Cardiac septum (tissue), 1 donor: Measurements from ENCODE around the gene MARVELD1. TPM values are rescaled to one million over a fixed set of nuclear protein-coding genes. Genes with fewer than 3 reads are reported as not detected.
"Not testable (repeated sequence)": the region's sequence is repeated elsewhere in the genome, so short reads cannot be mapped to it uniquely, and the experiment has no call there.

ENCODE experiments used
- DNase-seq: peaks from one replicate; pipeline ENCODE4 v3.0.0-alpha.2; 2020; ENCODE audit warnings: low spot score
- intact Hi-C: fragments of 100-400 bp; cut with DNase I; formaldehyde crosslinking; loops from one replicate; pipeline ENCODE4 v1.14.0; 2022
- long read RNA-seq: library from polyadenylated mRNA; unstranded; transcript quantifications from one replicate; pipeline ENCODE4 v2.0.0, GENCODE V29; 2021
- total RNA-seq: library from RNA; stranded (reverse); fragmentation: NEBNext Ultra II Directional; extraction: Animal tissue kit (Norgen Biotek cat#: 25700); gene quantifications from one replicate; pipeline ENCODE4 v1.2.1, GENCODE V29; 2021
- donor health status: DM: no; HTN: no; CAD: no.

MARVELD1 gene
- total RNA-seq = 8.6 TPM
- long read RNA-seq, transcript MARVELD1-201 (2 exons, 3,221 nt) = major isoform, 12 of 13 reads
- long read RNA-seq, partial matches to known transcripts = 0 of 13 reads
- long read RNA-seq, other reads (novel, unspliced or antisense) = 1 of 13 reads

GRCh38 chr10:97713339-97713825 is at the start of gene MARVELD1:
TSS of gene MARVELD1 (plus strand) at chr10:97713730. CDS start at chr10:97713877, 147 bp downstream.
- intact Hi-C loops = no loop called here
- no peak for DNase-seq

- DNase-seq = no peak
- intact Hi-C loops = no loop called here
Observed at GRCh38 chr10:97664282-97664850, 49.2 kb upstream of the MARVELD1 start.

DNA sequence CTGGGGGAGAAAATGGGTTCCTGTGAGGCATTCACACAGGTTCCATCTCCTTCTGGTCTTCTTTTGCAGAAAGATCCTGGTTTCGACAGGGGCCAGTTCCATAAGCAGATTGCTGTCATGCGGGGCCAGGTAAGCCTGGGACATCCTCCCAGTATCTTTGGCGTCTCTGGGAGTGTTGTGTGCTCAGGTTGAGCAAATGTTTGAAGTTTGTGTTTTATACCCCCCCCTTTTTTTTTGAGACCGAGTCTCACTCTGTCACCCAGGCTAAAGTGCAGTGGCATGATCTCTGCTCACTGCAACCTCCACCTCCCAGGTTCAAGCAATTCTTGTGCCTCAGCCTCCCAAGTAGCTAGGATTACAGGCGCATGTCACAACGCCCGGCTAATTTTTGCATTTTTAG is 46.5 kb upstream of the MARVELD1 start:
- intact Hi-C loops = no loop called here
- no peak for DNase-seq

GRCh38 chr10:97667463-97667862 is 46.1 kb upstream of the MARVELD1 start:
- no peak for DNase-seq
- intact Hi-C loops = no loop called here

GRCh38 chr10:97669571-97669970 is 44.0 kb upstream of the MARVELD1 start:
- DNase-seq = no peak
- intact Hi-C loops = no loop called here

- DNase-seq = no peak
- intact Hi-C loops = no loop called here
Observed at GRCh38 chr10:97673736-97674525, 39.6 kb upstream of the MARVELD1 start.

- no peak for DNase-seq
- intact Hi-C loops = loop anchor here (5.0 kb wide), 1 partner anchor 57 kb away; no protein-coding TSS in a partner anchor
Observed at GRCh38 chr10:97675222-97675621, 38.3 kb upstream of the MARVELD1 start.

DNA sequence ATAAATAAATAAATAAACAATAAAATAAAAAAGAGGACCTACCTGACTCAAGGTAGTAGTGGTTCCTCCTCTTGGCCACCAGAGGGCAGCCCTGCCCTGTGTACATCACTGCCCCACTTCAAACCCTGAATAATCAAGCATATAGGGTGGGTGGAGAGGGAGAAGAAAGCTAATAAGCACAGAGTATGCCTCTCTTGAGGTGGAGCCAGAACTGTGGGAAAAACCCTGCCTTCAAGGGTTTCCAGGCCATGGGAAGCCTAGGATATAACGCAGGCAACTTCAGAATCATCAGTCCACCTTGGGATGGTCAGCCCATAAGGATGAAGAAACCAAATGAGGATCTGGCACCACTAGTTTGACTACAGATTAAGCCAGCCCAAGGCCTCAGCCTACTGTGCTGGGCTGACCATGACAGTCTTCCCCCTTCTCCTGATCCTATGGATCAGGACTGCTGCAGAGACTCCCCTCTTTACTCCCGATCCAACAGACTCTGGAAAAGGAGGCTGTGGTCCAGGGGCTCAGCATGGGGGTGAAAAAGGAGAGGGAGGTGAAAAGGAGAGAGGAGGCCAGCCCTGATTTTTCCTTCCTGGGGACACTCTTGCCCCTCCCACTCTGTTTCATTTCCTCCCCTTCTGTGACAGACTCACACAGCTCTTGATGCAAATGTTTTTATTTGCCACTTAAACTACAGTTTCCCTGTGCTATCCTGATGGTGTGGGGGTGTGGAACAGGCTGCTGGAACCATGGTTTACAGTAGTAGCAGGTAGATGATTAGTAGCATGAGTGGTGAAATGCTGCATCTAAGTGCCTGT is 36.6 kb upstream of the MARVELD1 start:
- DNase-seq = no peak
- intact Hi-C loops = loop anchor here (5.0 kb wide), 1 partner anchor 55 kb away; no protein-coding TSS in a partner anchor

GRCh38 chr10:97679594-97679993 is 33.9 kb upstream of the MARVELD1 start:
- DNase-seq = no peak
- intact Hi-C loops = loop anchor here (5.0 kb wide), 1 partner anchor 53 kb away; no protein-coding TSS in a partner anchor

- DNase-seq = no peak
- intact Hi-C loops = loop anchor here (10.0 kb wide), 1 partner anchor 47 kb away; the partner anchor contains the start of gene MORN4
Observed at GRCh38 chr10:97682042-97682441, 31.5 kb upstream of the MARVELD1 start.

DNA sequence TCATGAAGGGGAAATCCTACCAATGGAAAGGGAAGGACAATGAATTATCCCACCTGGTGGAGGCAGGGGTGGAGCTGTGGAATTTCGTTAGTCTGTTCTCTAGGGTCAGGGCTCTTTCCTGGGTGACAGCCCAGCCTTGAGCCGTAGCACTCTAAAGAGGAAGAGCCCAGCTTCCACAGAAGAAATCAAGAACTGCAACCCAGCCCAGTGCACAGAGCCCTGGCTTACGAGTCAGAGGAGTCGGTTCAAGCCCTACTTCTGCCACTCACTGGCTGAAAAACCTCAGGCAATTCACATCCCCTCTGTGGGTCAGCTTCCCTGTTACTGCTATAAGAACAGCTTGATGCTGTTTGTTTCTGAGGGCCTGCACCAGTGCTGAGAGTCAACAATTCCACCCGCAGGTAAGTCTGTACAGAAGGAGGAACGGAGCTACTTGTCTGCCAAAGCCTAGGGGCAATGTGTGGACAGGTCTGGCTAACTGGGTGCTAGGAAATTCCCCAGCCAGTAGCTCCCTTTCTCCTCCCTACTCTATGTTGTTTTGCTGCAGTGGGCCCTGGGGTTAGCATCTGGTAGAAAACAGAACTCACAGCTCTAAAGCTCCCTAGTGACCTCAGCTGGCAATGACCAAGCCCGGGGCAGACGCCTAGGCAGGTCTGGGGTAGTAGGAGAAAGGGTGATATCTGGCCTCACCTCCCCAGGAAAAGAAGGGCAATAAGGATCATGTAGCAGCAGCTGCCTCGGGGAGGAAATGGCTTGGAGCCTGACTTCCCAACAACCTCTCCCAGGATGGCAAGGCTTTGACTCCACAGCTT is 29.8 kb upstream of the MARVELD1 start:
- intact Hi-C loops = loop anchor here (10.0 kb wide), 1 partner anchor 49 kb away; the partner anchor contains the start of gene MORN4
- DNase-seq = no peak

DNA sequence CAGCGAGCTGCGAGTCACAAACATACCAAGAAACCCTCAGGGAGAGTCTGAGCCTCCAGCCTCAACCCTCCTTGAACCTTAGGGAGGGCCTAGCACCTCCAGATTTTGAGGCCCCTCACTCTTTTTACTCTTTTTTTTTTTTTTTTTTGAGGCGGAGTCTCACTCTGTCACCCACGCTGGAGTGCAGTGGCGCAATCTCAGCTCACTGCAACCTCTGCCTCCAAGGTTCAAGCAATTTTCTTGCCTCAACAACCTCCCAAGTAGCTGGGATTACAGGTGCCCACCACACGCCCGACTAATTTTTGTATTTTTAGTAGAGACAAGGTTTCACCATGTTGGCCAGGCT is 29.2 kb upstream of the MARVELD1 start:
- not testable (repeated sequence) for DNase-seq
- intact Hi-C loops = loop anchor here (10.0 kb wide), 1 partner anchor 50 kb away; the partner anchor contains the start of gene MORN4

GRCh38 chr10:97684866-97685394 is 28.6 kb upstream of the MARVELD1 start:
- no peak for DNase-seq
- intact Hi-C loops = loop anchor here (10.0 kb wide), 1 partner anchor 50 kb away; the partner anchor contains the start of gene MORN4

DNA sequence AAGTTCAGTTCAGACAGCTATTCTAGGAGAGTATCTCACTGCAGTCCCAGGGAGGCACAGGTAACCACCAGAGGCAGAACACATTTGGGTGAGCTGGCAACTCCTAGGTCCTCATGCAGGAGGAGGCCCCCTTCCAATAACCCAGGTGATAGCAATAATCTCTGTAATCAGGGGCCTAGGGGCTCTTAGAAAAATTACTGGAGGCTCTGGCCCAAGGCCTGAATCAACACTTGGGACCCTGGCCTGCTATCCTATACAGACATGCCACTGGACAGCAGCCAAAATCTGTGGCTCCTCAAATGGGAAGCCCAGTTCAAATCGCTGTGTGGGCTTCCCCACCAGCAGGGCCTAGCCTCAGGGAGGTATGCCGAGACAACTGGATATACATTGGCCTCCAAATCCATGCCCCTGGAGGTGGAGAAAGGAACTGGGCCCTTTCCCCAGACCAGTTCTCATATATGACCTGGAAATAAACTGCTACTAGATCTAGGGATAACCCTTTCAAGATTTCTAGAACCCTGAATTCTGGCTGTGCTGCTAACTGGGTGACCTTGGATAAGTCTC is 28.1 kb upstream of the MARVELD1 start:
- intact Hi-C loops = loop anchor here (10.0 kb wide), 1 partner anchor 51 kb away; the partner anchor contains the start of gene MORN4
- peak; percentile 58 for DNase-seq

DNA sequence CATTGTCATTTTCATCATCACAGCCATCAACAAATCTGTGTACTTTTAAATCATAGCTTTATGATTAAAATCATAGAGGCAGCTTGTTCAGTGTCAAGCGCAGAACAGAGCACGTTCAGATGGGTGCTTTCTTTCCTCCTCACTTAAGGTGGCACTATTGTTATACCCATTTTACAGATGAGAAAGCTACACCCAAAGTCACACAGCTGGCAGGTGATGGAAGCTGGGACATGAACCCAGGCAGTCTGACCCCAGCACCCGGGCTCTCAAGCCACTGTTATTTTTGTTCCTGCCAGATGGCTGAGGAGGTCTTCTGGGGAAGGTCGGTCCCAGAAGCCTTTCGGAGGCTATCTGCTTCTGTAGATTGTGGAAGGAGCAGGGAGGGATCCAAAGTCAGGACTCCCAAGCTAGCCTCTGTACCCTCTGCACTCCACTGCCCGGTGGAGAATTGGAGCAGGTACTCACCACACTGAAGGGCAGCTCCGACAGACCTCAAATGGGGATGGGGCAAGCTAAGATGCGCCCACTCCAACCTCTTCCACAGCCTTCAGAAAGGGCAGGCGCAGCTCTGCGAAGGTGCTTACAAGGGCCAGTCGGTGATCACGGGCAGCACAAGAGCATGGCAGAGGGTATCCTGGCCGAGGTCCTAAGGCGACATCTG is 27.1 kb upstream of the MARVELD1 start:
- intact Hi-C loops = loop anchor here (2.0 to 10.0 kb wide), 2 partner anchors 50 to 52 kb away; partner anchors contain the start of genes MORN4 and ZFYVE27
- DNase-seq = peak; percentile 57

GRCh38 chr10:97686962-97687784 is 26.4 kb upstream of the MARVELD1 start, which contains the start of gene AVPI1:
TSS of gene AVPI1 (minus strand) at chr10:97687241. CDS start at chr10:97679905, 7,336 bp downstream.
- intact Hi-C loops = loop anchor here (2.0 to 10.0 kb wide), 2 partner anchors 50 to 52 kb away; partner anchors contain the start of genes MORN4 and ZFYVE27
- peak; percentile 98 for DNase-seq
